GM12878 (cell line): ENCODE data around the gene ALG11. TPM values are rescaled to one million over a fixed set of nuclear protein-coding genes. Genes with fewer than 3 reads are reported as not detected.
A peak's percentile ranks its signal among the peaks of the same experiment; 100 is the strongest.

Experiments
- ATAC-seq: fragments of 200-7000 bp; cut with Tn5 transposase; 3 replicates; pipeline ENCODE4 v1.9.1; 2020; ENCODE audit warnings: mild to moderate bottlenecking, moderate library complexity
- BruUV-seq: library from RNA; stranded (reverse); fragments of 400-500 nt; replicated peaks from 2 replicates; lab custom pipeline; 2021; lab: Mats Ljungman, UMichigan
- CTCF ChIA-PET: fragments of 300-600 bp; sonication (Branson Sonifier 250); formaldehyde crosslinking; extraction: SDS; loops from one replicate; lab custom pipeline; 2021; ENCODE audit warnings: inconsistent platforms; lab: Yijun Ruan, JAX
- POLR2A ChIA-PET: fragments of 350-600 bp; formaldehyde crosslinking; extraction: SDS; loops from one replicate; lab custom pipeline; 2021; ENCODE audit warnings: inconsistent platforms; lab: Charles Lee
- RAD21 ChIA-PET: fragments of 300-600 bp; sonication (Branson Sonifier 250); formaldehyde crosslinking; loops from one replicate; lab custom pipeline; 2023; ENCODE audit warnings: antibody characterized with exemption; ENCODE audit not compliant: unreplicated experiment; lab: Charles Lee
- SMC1A ChIA-PET: fragments of 300-600 bp; sonication (Branson Sonifier 250); formaldehyde crosslinking; loops from one replicate; lab custom pipeline; 2023; ENCODE audit not compliant: unreplicated experiment, uncharacterized antibody; lab: Charles Lee
- DNase-seq: peaks from one replicate; pipeline ENCODE4 v3.0.0-alpha.2; 2011; ENCODE audit warnings: low read depth, low spot score
- FAIRE-seq: peaks from 3 replicates; lab custom pipeline; 2011; peaks lifted over from hg19 to GRCh38; lab: Jason Lieb, UNC
- H2AFZ ChIP-seq: 2 replicates; pipeline ENCODE4 v1.6.0; 2011; ENCODE audit warnings: low read depth, low read length, control low read depth; ENCODE audit not compliant: control insufficient read depth
- H3K27ac ChIP-seq: 2 replicates; pipeline ENCODE4 v1.5.1; 2011; ENCODE audit warnings: control low read depth; ENCODE audit not compliant: control insufficient read depth, insufficient read depth
- H3K27me3 ChIP-seq, 2 experiments: replicated peaks in 1 of 2; 2 replicates each; pipeline versions ENCODE4 v1.6.0 to v1.6.1; 2011; ENCODE audit warnings: low read length in 1 of 2; ENCODE audit not compliant: control insufficient read depth in 2 of 2, insufficient read depth in 2 of 2
- H3K36me3 ChIP-seq, 2 experiments: 2 replicates each; pipeline ENCODE4 v1.5.1; 2011; ENCODE audit warnings: low read length in 1 of 2; ENCODE audit not compliant: control insufficient read depth in 2 of 2, insufficient read depth in 2 of 2
- H3K4me1 ChIP-seq: 2 replicates; pipeline ENCODE4 v1.6.1; 2011; ENCODE audit warnings: mild to moderate bottlenecking, low read length, moderate library complexity, mixed read lengths; ENCODE audit not compliant: control insufficient read depth, insufficient read depth
- H3K4me2 ChIP-seq: 2 replicates; pipeline ENCODE4 v1.6.0; 2011; ENCODE audit warnings: control low read depth; ENCODE audit not compliant: control insufficient read depth, insufficient read depth
- H3K4me3 ChIP-seq: fragments of 200-600 bp; sonication (generic); 2 replicates; pipeline ENCODE4 v1.5.1; 2016
- H3K79me2 ChIP-seq: 2 replicates; pipeline ENCODE4 v1.6.0; 2011; ENCODE audit warnings: low read length; ENCODE audit not compliant: control insufficient read depth, insufficient read depth
- H3K9ac ChIP-seq: 2 replicates; pipeline ENCODE4 v1.8.0; 2011; ENCODE audit warnings: low read length, control low read depth, mixed read lengths; ENCODE audit not compliant: control insufficient read depth, insufficient read depth
- H3K9me3 ChIP-seq: replicated peaks from 3 replicates; pipeline ENCODE4 v1.5.1; 2011; ENCODE audit warnings: mild to moderate bottlenecking, low read length; ENCODE audit not compliant: control insufficient read depth, insufficient read depth
- H4K20me1 ChIP-seq: 2 replicates; pipeline ENCODE4 v1.6.0; 2011; ENCODE audit not compliant: control insufficient read depth, insufficient read depth
- ATF3 ChIP-seq: IDR thresholded peaks from 2 replicates; pipeline ENCODE4 v1.6.1; 2011; ENCODE audit warnings: low read depth, mild to moderate bottlenecking, low read length, moderate library complexity, borderline replicate concordance; ENCODE audit errors: extremely low read depth
- CREM ChIP-seq: IDR thresholded peaks from 2 replicates; pipeline ENCODE4 v1.6.1; 2014; ENCODE audit warnings: antibody characterized with exemption, low read depth
- GABPA ChIP-seq: IDR thresholded peaks from 2 replicates; pipeline ENCODE4 v1.6.1; 2014; ENCODE audit warnings: antibody characterized with exemption, low read depth, mild to moderate bottlenecking, inconsistent platforms
- HSF1 ChIP-seq: fragments of 150-350 bp; IDR thresholded peaks from 2 replicates; pipeline ENCODE4 v1.6.1; 2014; ENCODE audit warnings: mild to moderate bottlenecking, low read depth, low read length
- NFXL1 ChIP-seq: fragments of 450-650 bp; IDR thresholded peaks from 2 replicates; pipeline ENCODE4 v1.6.1; 2017; ENCODE audit warnings: antibody characterized with exemption, mild to moderate bottlenecking, borderline replicate concordance
- NR2C1 ChIP-seq: fragments of 450-650 bp; IDR thresholded peaks from 2 replicates; pipeline ENCODE4 v1.6.1; 2017; ENCODE audit warnings: antibody characterized with exemption, mild to moderate bottlenecking, moderate library complexity
- PAX5 ChIP-seq: IDR thresholded peaks from 2 replicates; pipeline ENCODE4 v1.6.1; 2011; ENCODE audit warnings: low read depth, low read length, borderline replicate concordance
- RUNX3 ChIP-seq: IDR thresholded peaks from 2 replicates; pipeline ENCODE4 v1.6.1; 2012; ENCODE audit warnings: low read length, inconsistent platforms
- TCF3 ChIP-seq: IDR thresholded peaks from 2 replicates; pipeline ENCODE4 v1.6.1; 2012; ENCODE audit warnings: low read depth, mild to moderate bottlenecking, low read length, borderline replicate concordance; ENCODE audit not compliant: insufficient read depth
- USF2 ChIP-seq: IDR thresholded peaks from 2 replicates; pipeline ENCODE4 v1.6.1; 2011; ENCODE audit warnings: low read depth, low read length, improper control_type of control experiment, borderline replicate concordance
- ZNF24 ChIP-seq: fragments of 450-650 bp; IDR thresholded peaks from 2 replicates; pipeline ENCODE4 v1.6.1; 2017; ENCODE audit warnings: antibody characterized with exemption, mild to moderate bottlenecking
- WGBS: methylation state at CpG from one replicate; pipeline ENCODE4 v1.1.6; 2016; ENCODE audit warnings: low lambda C conversion rate; ENCODE audit not compliant: insufficient replicate concordance, insufficient coverage; ENCODE audit errors: missing lambda C conversion rate; 5-methylcytosine and 5-hydroxymethylcytosine counted together
- in situ Hi-C: fragments of 300-500 bp; cut with MboI; formaldehyde crosslinking; loops from 9 replicates; pipeline ENCODE4 v1.14.3; 2018; ENCODE audit warnings: mixed read lengths
- intact Hi-C: fragments of 100-400 bp; cut with micrococcal nuclease; formaldehyde crosslinking; loops from one replicate; pipeline ENCODE4 v1.14.2; 2022; ENCODE audit not compliant: unreplicated experiment
- polyA plus RNA-seq, 11 experiments: library from polyadenylated mRNA; depleted of rRNA in 4 of 11; unstranded in 6 of 11; stranded (reverse) in 5 of 11; fragments of >200 nt; fragmentation: Nextera tagmentation in 4 of 11; fragmentation: Illumina TruSeq in 1 of 11; extraction: Ambion mirVana in 4 of 11; extraction: Trizol in 1 of 11; gene quantifications; 1 replicate in 1 of 11; 2 replicates in 10 of 11; pipeline versions ENCODE4 v1.2.1 to v1.2.3, GENCODE V29; 2011 to 2016; ENCODE audit warnings: inconsistent platforms in 2 of 11, missing spikeins in 2 of 11, low read depth in 1 of 11
- total RNA-seq, 4 experiments: library from RNA; depleted of rRNA in 3 of 4; stranded (reverse); fragments of >200 nt in 3 of 4; fragmentation: Illumina TruSeq in 1 of 4; extraction: Trizol in 1 of 4; gene quantifications; 2 replicates each; pipeline versions ENCODE4 v1.2.1 to v1.2.3, GENCODE V29; 2013 to 2021

ALG11 gene
- total and polyA plus RNA-seq, 10 of the 15 experiments (the other 5 are each of a cell fraction or from before 2014, with no cell fraction given) = 8.4 to 27.7 (median 15.6) TPM

- TF ChIP-seq CREM = no peak
- 0 out of 2 replicates have a peak, but pooled peaks have one; percentile 31 for TF ChIP-seq RUNX3
- no peak for TF ChIP-seq TCF3
Observed at GRCh38 chr13:52033039-52033438, 20.8 kb downstream of the ALG11 start (continued).

GRCh38 chr13:52034616-52035226 is 22.5 kb downstream of the ALG11 start:
- in situ Hi-C loops (no loop called here), intact Hi-C loops (no loop called here)
- Histone ChIP-seq H3K27me3 (no peaks in the 10 kb centered on the region), H2AFZ (no peak overlapping the region), H3K4me2 (no peak overlapping the region), H3K79me2 (no peaks in the 10 kb centered on the region), H3K4me1 (no peaks in the 10 kb centered on the region), H3K36me3 (no peaks in the 10 kb centered on the region; a peak in 1 of 4 replicates), H3K9ac (no peak overlapping the region), H3K4me3 (no peak overlapping the region), H4K20me1 (no peaks in the 10 kb centered on the region), H3K9me3 (no peaks in the 10 kb centered on the region), H3K27ac (no peak overlapping the region)
- ChIA-PET CTCF (interaction anchor here (0.8 to 1.2 kb wide), 3 partner anchors 27 to 139 kb away, joined by 3 to 4 read pairs (median 4); no protein-coding TSS in a partner anchor), RAD21 (interaction anchor here (0.7 kb wide), 1 partner anchor 139 kb away, joined by 4 read pairs; no protein-coding TSS in a partner anchor), POLR2A (no interaction called here), SMC1A (interaction anchor here (1.1 kb wide), 1 partner anchor 8 kb away, joined by 3 read pairs; no protein-coding TSS in a partner anchor)
- BruUV-seq = no TSS peak
- FAIRE-seq (no peak), DNase-seq (no peak), ATAC-seq (no peak)
- WGBS = 75% methylated on average over 4 of the region's 5 CpGs
- TF ChIP-seq PAX5 (no peak), USF2 (no peak), ZNF24 (no peak), NFXL1 (no peak), NR2C1 (no peak), HSF1 (no peak), ATF3 (no peak), GABPA (no peak)
